Astrocyte (in vitro differentiated cells and primary cell): ENCODE results near the gene EIF4G2. TPM values are rescaled to one million over a fixed set of nuclear protein-coding genes. Genes with fewer than 3 reads are reported as not detected.

Experiments used
- DNase-seq: peaks from one replicate; pipeline ENCODE4 v3.0.0-alpha.2; 2010; ENCODE audit warnings: low read depth
- FAIRE-seq: peaks from 2 replicates; lab custom pipeline; 2011; peaks lifted over from hg19 to GRCh38; lab: Jason Lieb, UNC
- H2AFZ ChIP-seq: 2 replicates; pipeline ENCODE4 v1.6.0; 2012; ENCODE audit warnings: low read depth, low read length, inconsistent platforms
- H3K27ac ChIP-seq: 2 replicates; pipeline ENCODE4 v1.5.1; 2011; ENCODE audit warnings: low read depth, low read length, inconsistent platforms
- H3K27me3 ChIP-seq: 2 replicates; pipeline ENCODE4 v1.6.0; 2011; ENCODE audit warnings: low read length, inconsistent platforms; ENCODE audit not compliant: insufficient read depth
- H3K36me3 ChIP-seq: 2 replicates; pipeline ENCODE4 v1.5.1; 2011; ENCODE audit warnings: low read length, inconsistent platforms; ENCODE audit not compliant: insufficient read depth
- H3K4me1 ChIP-seq: 2 replicates; pipeline ENCODE4 v1.5.1; 2011; ENCODE audit warnings: low read length, inconsistent platforms; ENCODE audit not compliant: insufficient read depth
- H3K4me2 ChIP-seq: 2 replicates; pipeline ENCODE4 v1.6.0; 2012; ENCODE audit warnings: low read length, inconsistent platforms
- H3K4me3 ChIP-seq: 2 replicates; pipeline ENCODE4 v1.5.1; 2011; ENCODE audit warnings: low read depth, mild to moderate bottlenecking, low read length, inconsistent platforms; ENCODE audit not compliant: insufficient read depth
- H3K79me2 ChIP-seq: 2 replicates; pipeline ENCODE4 v1.6.0; 2012; ENCODE audit warnings: mild to moderate bottlenecking, low read length, inconsistent platforms; ENCODE audit not compliant: insufficient read depth
- H3K9ac ChIP-seq: 2 replicates; pipeline ENCODE4 v1.6.0; 2012; ENCODE audit warnings: mild to moderate bottlenecking, low read length, inconsistent platforms
- H3K9me3 ChIP-seq: 2 replicates; pipeline ENCODE4 v1.5.1; 2012; ENCODE audit warnings: low read depth, mild to moderate bottlenecking, low read length, inconsistent platforms; ENCODE audit not compliant: insufficient read depth
- H4K20me1 ChIP-seq: 2 replicates; pipeline ENCODE4 v1.6.0; 2012; ENCODE audit warnings: low read length, inconsistent platforms; ENCODE audit not compliant: insufficient read depth
- H3K27ac Mint-ChIP-seq: one replicate; pipeline ENCODE4 v1.8.0; 2021; ENCODE audit warnings: mild to moderate bottlenecking, mixed read lengths; ENCODE audit not compliant: unreplicated experiment
- H3K27me3 Mint-ChIP-seq: one replicate; pipeline ENCODE4 v1.8.0; 2021; ENCODE audit warnings: low read depth, mixed read lengths; ENCODE audit not compliant: unreplicated experiment
- H3K36me3 Mint-ChIP-seq: one replicate; pipeline ENCODE4 v1.8.0; 2021; ENCODE audit warnings: low read depth, mixed read lengths; ENCODE audit not compliant: unreplicated experiment
- H3K4me1 Mint-ChIP-seq: one replicate; pipeline ENCODE4 v1.8.0; 2021; ENCODE audit warnings: low read depth, mixed read lengths; ENCODE audit not compliant: unreplicated experiment
- H3K4me3 Mint-ChIP-seq: one replicate; pipeline ENCODE4 v1.8.0; 2021; ENCODE audit warnings: mild to moderate bottlenecking, moderate library complexity, mixed read lengths; ENCODE audit not compliant: unreplicated experiment
- H3K9me3 Mint-ChIP-seq: one replicate; pipeline ENCODE4 v1.8.0; 2021; ENCODE audit warnings: mild to moderate bottlenecking, mixed read lengths; ENCODE audit not compliant: unreplicated experiment
- CTCF ChIP-seq: IDR thresholded peaks from 2 replicates; pipeline ENCODE4 v1.5.1; 2011; ENCODE audit warnings: low read depth, mild to moderate bottlenecking, inconsistent platforms, low read length, moderate library complexity; ENCODE audit not compliant: insufficient read depth
- EZH2 ChIP-seq: IDR thresholded peaks from 2 replicates; pipeline ENCODE4 v1.6.1; 2012; ENCODE audit warnings: mild to moderate bottlenecking, low read length, inconsistent platforms; ENCODE audit not compliant: insufficient read depth
- total RNA-seq: library from RNA; stranded (reverse); gene quantifications from 2 replicates; pipeline ENCODE4 v1.2.1, GENCODE V29; 2021

Gene EIF4G2
- total RNA-seq, 1 donor from 2014 or later, result 1,364 TPM

DNA sequence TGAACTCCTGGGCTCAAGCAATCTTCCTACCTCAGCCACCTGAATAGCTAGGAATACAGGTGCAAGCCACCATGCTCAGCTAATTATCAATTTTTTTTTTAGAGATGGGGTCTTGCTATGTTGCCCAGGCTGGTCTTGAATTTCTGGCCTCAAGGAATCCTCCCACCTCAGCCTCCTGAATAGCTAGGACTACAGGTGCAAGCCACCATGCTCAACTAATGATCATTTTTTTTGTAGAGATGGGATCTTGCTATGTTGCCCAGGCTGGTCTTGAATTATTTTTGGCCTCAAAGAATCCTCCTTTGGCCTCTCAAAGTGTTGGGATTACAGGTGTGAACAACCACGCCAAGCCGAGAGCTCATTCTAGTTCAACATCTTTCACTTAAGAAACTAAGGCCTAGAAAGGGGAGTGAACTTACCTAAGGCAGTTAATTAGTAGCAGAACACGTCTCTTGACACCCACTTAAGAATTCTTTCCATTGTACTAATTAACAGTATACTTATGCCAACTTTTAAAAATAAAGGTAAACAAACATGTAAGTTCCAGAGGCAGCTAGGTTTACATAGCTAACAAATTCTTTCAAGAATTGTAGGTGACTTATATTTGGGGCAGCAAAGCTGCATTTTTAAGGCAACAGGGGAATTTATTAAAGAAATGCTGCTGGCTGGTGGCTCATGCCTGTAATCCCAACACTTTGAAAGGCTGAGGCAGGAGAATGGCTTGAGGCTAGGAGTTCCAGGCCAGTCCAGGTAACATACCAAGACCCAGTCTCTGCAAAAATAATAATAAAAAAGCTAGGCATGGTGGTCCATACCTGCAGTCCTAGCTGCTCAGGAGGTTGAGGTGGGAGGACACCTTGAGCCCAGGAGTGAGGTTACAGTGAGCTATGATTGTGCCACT, 39.5 kb upstream of the EIF4G2 start:
- H3K36me3 ChIP-seq, result peaks cover 6% of the 10 kb centered on the region
- no peak overlapping the region for H2AFZ ChIP-seq
- H3K79me2 ChIP-seq, result peaks cover 13% of the 10 kb centered on the region
- no peaks in the 10 kb centered on the region for H3K4me1 ChIP-seq
- no peak overlapping the region for H3K9ac ChIP-seq
- TF ChIP-seq EZH2 (no peak), CTCF (no peak)
- H3K27ac ChIP-seq, result no peak overlapping the region
- no peaks in the 10 kb centered on the region for H3K9me3 ChIP-seq
- Mint-ChIP-seq H3K9me3 (no peaks in the 10 kb centered on the region), H3K4me1 (peaks cover 12% of the 10 kb centered on the region), H3K27ac (no peak overlapping the region), H3K27me3 (no peaks in the 10 kb centered on the region), H3K4me3 (no peak overlapping the region), H3K36me3 (peaks cover 1% of the 10 kb centered on the region)
- peaks cover 4% of the 10 kb centered on the region for H4K20me1 ChIP-seq
- FAIRE-seq (no peak), DNase-seq (no peak)
- H3K4me3 ChIP-seq, result no peak overlapping the region
- no peaks in the 10 kb centered on the region for H3K27me3 ChIP-seq
- H3K4me2 ChIP-seq, result no peak overlapping the region

GRCh38 chr11:10846660-10847059, 37.9 kb upstream of the EIF4G2 start:
- Mint-ChIP-seq H3K4me1 (peaks cover 12% of the 10 kb centered on the region), H3K27me3 (no peaks in the 10 kb centered on the region), H3K36me3 (peaks cover 1% of the 10 kb centered on the region), H3K4me3 (no peak overlapping the region), H3K27ac (no peak overlapping the region), H3K9me3 (no peaks in the 10 kb centered on the region)
- H3K9me3 ChIP-seq, result no peaks in the 10 kb centered on the region
- no peaks in the 10 kb centered on the region for H4K20me1 ChIP-seq
- H2AFZ ChIP-seq, result no peak overlapping the region
- no peak overlapping the region for H3K4me3 ChIP-seq
- H3K4me2 ChIP-seq, result no peak overlapping the region
- no peak for FAIRE-seq
- H3K27me3 ChIP-seq, result no peaks in the 10 kb centered on the region
- DNase-seq, result no peak
- H3K9ac ChIP-seq, result no peak overlapping the region
- no peaks in the 10 kb centered on the region for H3K36me3 ChIP-seq
- TF ChIP-seq EZH2, result no peak
- no peak for TF ChIP-seq CTCF
- peaks cover 2% of the 10 kb centered on the region for H3K79me2 ChIP-seq
- H3K27ac ChIP-seq, result no peak overlapping the region
- H3K4me1 ChIP-seq, result no peaks in the 10 kb centered on the region

DNA sequence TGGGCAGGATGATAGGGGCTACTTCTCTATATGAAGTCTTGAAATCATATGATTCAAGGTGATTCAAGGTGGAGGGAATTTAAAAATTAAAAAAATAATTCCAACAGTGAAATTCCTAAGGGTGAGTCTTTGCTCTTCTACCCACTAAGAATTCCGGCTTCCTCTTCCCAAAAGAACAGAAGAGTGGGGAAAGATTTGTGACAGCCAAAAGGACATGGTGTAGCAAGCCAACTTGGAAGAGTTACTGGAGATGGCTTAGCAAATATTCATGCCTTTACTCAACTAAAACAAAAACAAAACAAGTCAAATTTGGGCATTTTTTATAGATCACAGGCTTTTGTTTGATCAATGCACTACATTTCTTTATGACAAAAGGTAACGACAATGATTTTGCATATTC, 36.9 kb upstream of the EIF4G2 start:
- Histone ChIP-seq H3K9ac (no peak overlapping the region), H3K4me1 (no peaks in the 10 kb centered on the region), H3K27ac (no peak overlapping the region), H3K9me3 (no peaks in the 10 kb centered on the region), H3K27me3 (no peaks in the 10 kb centered on the region), H3K4me3 (no peak overlapping the region), H3K79me2 (no peaks in the 10 kb centered on the region), H2AFZ (no peak overlapping the region), H3K36me3 (no peaks in the 10 kb centered on the region), H3K4me2 (no peak overlapping the region), H4K20me1 (no peaks in the 10 kb centered on the region)
- Mint-ChIP-seq H3K4me1 (peaks cover 12% of the 10 kb centered on the region), H3K36me3 (peaks cover 1% of the 10 kb centered on the region), H3K4me3 (no peak overlapping the region), H3K9me3 (no peaks in the 10 kb centered on the region), H3K27me3 (no peaks in the 10 kb centered on the region), H3K27ac (no peak overlapping the region)
- DNase-seq (no peak), FAIRE-seq (no peak)
- TF ChIP-seq CTCF (no peak), EZH2 (no peak)
